A549 (cell line): ENCODE measurements around the gene IFNA6. TPM values are rescaled to one million over a fixed set of nuclear protein-coding genes. Genes with fewer than 3 reads are reported as not detected.
"Not testable (repeated sequence)": the region's sequence is repeated elsewhere in the genome, so short reads cannot be mapped to it uniquely, and the experiment has no call there.

Source experiments
- ATAC-seq, 2 experiments: fragments of 200-7000 bp in 1 of 2; fragments of >200 bp in 1 of 2; cut with Nextera tagmentation in 1 of 2; cut with Tn5 transposase in 1 of 2; 3 replicates each; pipeline versions ENCODE4 v1.8.0 to v1.9.1; 2018 to 2020; ENCODE audit warnings: mild to moderate bottlenecking in 1 of 2, moderate library complexity in 1 of 2
- CTCF ChIA-PET: fragments of 300-600 bp; sonication (Branson Sonifier 250); formaldehyde crosslinking; extraction: SDS; loops from one replicate; lab custom pipeline; 2021; ENCODE audit warnings: antibody characterized with exemption, inconsistent platforms; lab: Yijun Ruan, JAX
- POLR2A ChIA-PET: fragments of 350-600 bp; formaldehyde crosslinking; extraction: SDS; loops from one replicate; lab custom pipeline; 2021; ENCODE audit warnings: antibody characterized with exemption, inconsistent platforms; lab: Yijun Ruan, JAX
- DNase-seq, 2 experiments: peaks; one replicate each; pipeline versions ENCODE4 v3.0.0 to v3.0.0-alpha.2; 2011 to 2016; ENCODE audit warnings: low read depth in 1 of 2, low spot score in 1 of 2
- FAIRE-seq: peaks from 2 replicates; lab custom pipeline; 2011; peaks lifted over from hg19 to GRCh38; lab: Jason Lieb, UNC
- H3K27ac ChIP-seq, 2 experiments: fragments of >200 bp; sonication (Bioruptor Twin); formaldehyde crosslinking; 3 replicates each; pipeline ENCODE4 v1.5.1; 2016 to 2017
- H3K4me1 ChIP-seq: fragments of >200 bp; sonication (Bioruptor Twin); formaldehyde crosslinking; 3 replicates; pipeline ENCODE4 v1.6.1; 2016
- H3K4me2 ChIP-seq: fragments of >200 bp; sonication (Bioruptor Twin); formaldehyde crosslinking; 3 replicates; pipeline ENCODE4 v1.6.1; 2016
- H3K4me3 ChIP-seq: fragments of >200 bp; sonication (Bioruptor Twin); formaldehyde crosslinking; 3 replicates; pipeline ENCODE4 v1.5.1; 2016
- H3K9me3 ChIP-seq: fragments of >200 bp; sonication (Bioruptor Twin); formaldehyde crosslinking; 3 replicates; pipeline ENCODE4 v1.6.1; 2016
- CBX2 ChIP-seq: fragments of 200-600 bp; sonication (generic); IDR thresholded peaks from 2 replicates; pipeline ENCODE4 v1.6.1; 2016; ENCODE audit warnings: low read depth, mild to moderate bottlenecking, borderline replicate concordance
- CEBPB ChIP-seq, 2 experiments: fragments of >200 bp in 1 of 2; sonication (Bioruptor Twin) in 1 of 2; formaldehyde crosslinking in 1 of 2; IDR thresholded peaks; 2 replicates each; pipeline ENCODE4 v1.6.1; 2012 to 2016
- CHD4 ChIP-seq: fragments of 200-600 bp; sonication (generic); IDR thresholded peaks from 2 replicates; pipeline ENCODE4 v1.6.1; 2016; ENCODE audit warnings: antibody characterized with exemption, mild to moderate bottlenecking, borderline replicate concordance
- E2F6 ChIP-seq: IDR thresholded peaks from 2 replicates; pipeline ENCODE4 v1.6.1; 2012; ENCODE audit warnings: low read depth, borderline replicate concordance
- EHMT2 ChIP-seq: fragments of 200-600 bp; sonication (generic); IDR thresholded peaks from 2 replicates; pipeline ENCODE4 v1.6.1; 2016; ENCODE audit warnings: antibody characterized with exemption, low read depth, mild to moderate bottlenecking, moderate library complexity
- FOSB ChIP-seq: fragments of 250-450 bp; sonication (Bioruptor Pico); IDR thresholded peaks from 2 replicates; pipeline ENCODE4 v1.5.0; 2020; ENCODE audit warnings: mild to moderate bottlenecking, moderate library complexity
- HOXB13 ChIP-seq: fragments of 250-450 bp; sonication (Bioruptor Pico); IDR thresholded peaks from 2 replicates; pipeline ENCODE4 v1.5.0; 2020; ENCODE audit warnings: low read depth, mild to moderate bottlenecking, moderate library complexity
- JUNB ChIP-seq: fragments of >200 bp; sonication (Bioruptor Twin); formaldehyde crosslinking; IDR thresholded peaks from 2 replicates; pipeline ENCODE4 v1.6.1; 2016
- KDM5A ChIP-seq: fragments of 200-600 bp; sonication (generic); IDR thresholded peaks from 2 replicates; pipeline ENCODE4 v1.6.1; 2016; ENCODE audit warnings: antibody characterized with exemption, mild to moderate bottlenecking
- MAZ ChIP-seq: fragments of 150-350 bp; IDR thresholded peaks from 2 replicates; pipeline ENCODE4 v1.6.1; 2014; ENCODE audit warnings: antibody characterized with exemption, low read depth, low read length, borderline replicate concordance
- NFE2L2 ChIP-seq: fragments of 150-350 bp; conservative IDR thresholded peaks from 2 replicates; pipeline ENCODE4 v1.6.1; 2014; ENCODE audit warnings: low read length
- NR3C1 ChIP-seq: fragments of >200 bp; sonication (Bioruptor Twin); formaldehyde crosslinking; IDR thresholded peaks from 3 replicates; pipeline ENCODE4 v1.6.1; 2017
- RAD21 ChIP-seq, 2 experiments: fragments of >200 bp in 1 of 2; sonication (Bioruptor Twin) in 1 of 2; formaldehyde crosslinking in 1 of 2; IDR thresholded peaks in 1 of 2; conservative IDR thresholded peaks in 1 of 2; 2 replicates in 1 of 2; 3 replicates in 1 of 2; pipeline ENCODE4 v1.6.1; 2012 to 2018; ENCODE audit warnings: inconsistent platforms in 1 of 2
- RCOR1 ChIP-seq: fragments of 150-350 bp; IDR thresholded peaks from 2 replicates; pipeline ENCODE4 v1.6.1; 2014; ENCODE audit warnings: antibody characterized with exemption, low read length, low read depth
- RNF2 ChIP-seq: fragments of 200-600 bp; sonication (generic); IDR thresholded peaks from 2 replicates; pipeline ENCODE4 v1.6.1; 2016; ENCODE audit warnings: low read depth, mild to moderate bottlenecking, antibody characterized with exemption, moderate library complexity, borderline replicate concordance
- SMC3 ChIP-seq: fragments of >200 bp; sonication (Bioruptor Twin); formaldehyde crosslinking; IDR thresholded peaks from 3 replicates; pipeline ENCODE4 v1.6.1; 2018; ENCODE audit warnings: inconsistent platforms
- WGBS: methylation state at CpG from one replicate; pipeline ENCODE4 v1.1.6; 2017; ENCODE audit errors: missing lambda C conversion rate; 5-methylcytosine and 5-hydroxymethylcytosine counted together
- polyA plus RNA-seq, 4 experiments: library from polyadenylated mRNA; depleted of rRNA in 3 of 4; stranded (reverse); fragments of >200 nt; fragmentation: RNase III in 1 of 4; extraction: RNeasy Plus Mini Kit Qiagen cat#74134 plus additional on column Dnase treatment in 1 of 4; gene quantifications; 2 replicates in 3 of 4; 3 replicates in 1 of 4; pipeline ENCODE4 v1.2.3, GENCODE V29; 2011 to 2017
- TF ChIP-seq, protein P1 (sequence below): fragments of >200 bp; sonication (Bioruptor Twin); formaldehyde crosslinking; IDR thresholded peaks from 2 replicates; pipeline ENCODE4 v1.6.1; 2016
- TF ChIP-seq, protein P2 (sequence below): fragments of 200-600 bp; sonication (generic); IDR thresholded peaks from 2 replicates; pipeline ENCODE4 v1.6.1; 2016; ENCODE audit warnings: antibody characterized with exemption, mild to moderate bottlenecking, moderate library complexity
- TF ChIP-seq, protein P3 (sequence below): fragments of >200 bp; sonication (Bioruptor Twin); formaldehyde crosslinking; IDR thresholded peaks from 3 replicates; pipeline ENCODE4 v1.6.1; 2016

Gene IFNA6
- polyA plus RNA-seq, 2 of the 4 experiments (the other 2 are of a cell fraction), result not detected

DNA sequence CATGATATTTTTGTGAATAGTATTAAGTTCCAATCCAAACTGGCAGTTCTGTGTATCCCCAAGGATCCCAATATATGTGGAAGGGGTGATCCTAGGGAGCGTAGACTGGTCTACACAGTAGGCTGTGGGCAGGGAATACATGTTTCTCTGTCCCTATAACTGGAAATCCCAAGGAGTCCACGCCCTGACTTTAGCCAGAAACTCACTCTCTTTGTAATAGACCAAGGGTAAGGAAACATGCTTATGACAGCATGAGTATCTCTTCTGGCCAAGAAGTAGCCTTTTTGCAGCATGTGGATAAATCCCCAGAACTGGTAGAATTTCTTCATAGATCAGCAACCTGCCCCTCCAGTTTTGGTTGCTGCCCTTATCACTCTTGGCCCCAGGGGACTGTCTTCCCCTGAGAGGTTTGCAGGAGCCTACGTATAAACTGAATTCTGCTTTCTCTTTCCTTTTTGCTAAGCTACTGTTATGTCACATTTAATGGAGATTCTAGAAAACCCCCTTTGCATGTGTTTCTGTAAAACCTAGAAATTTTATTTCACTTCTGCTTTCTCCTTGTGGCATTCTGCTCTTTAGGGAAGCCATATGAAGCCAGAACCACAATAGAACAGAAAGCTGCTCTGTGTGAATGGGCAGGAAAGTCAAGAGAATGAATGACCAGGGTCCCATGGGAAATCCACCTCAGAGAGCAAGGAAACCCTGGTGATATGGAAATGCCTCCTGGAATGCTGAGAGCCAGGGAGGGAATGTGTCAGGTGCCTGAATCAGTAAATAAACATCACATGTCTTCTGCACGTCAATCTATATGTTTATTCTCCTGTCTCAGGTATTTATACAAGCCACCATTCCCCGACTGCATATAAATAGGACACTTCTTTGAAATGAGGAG, 31.0 kb upstream of the IFNA6 start:
- DNase-seq (peak in 1 of 2 experiments; percentile 46), ATAC-seq (peak; percentile 62 to 68), FAIRE-seq (no peak)
- ChIA-PET POLR2A (no interaction called here), CTCF (interaction anchor here (1.5 to 2.3 kb wide), 2 partner anchors 10 to 14 kb away, joined by 7 to 9 read pairs; no protein-coding TSS in a partner anchor)
- no peaks in the 10 kb centered on the region for H3K9me3 ChIP-seq
- no peak overlapping the region for H3K4me3 ChIP-seq
- H3K27ac ChIP-seq, result no peak overlapping the region
- peak overlapping the region; percentile 22; the same call in 2 of the 3 replicates for H3K4me2 ChIP-seq
- TF ChIP-seq CBX2 (no peak), NFE2L2 (no peak), SMC3 (no peak), CEBPB (IDR thresholded peaks at IDR 0.05) (no peak), EHMT2 (no peak), HOXB13 (CRISPR knock-in tag) (no peak)
- WGBS, result 23% methylated on average over 5 of the region's 5 CpGs
- H3K4me1 ChIP-seq, result peaks cover 7% of the 10 kb centered on the region; the same call in 1 of the 3 replicates

DNA sequence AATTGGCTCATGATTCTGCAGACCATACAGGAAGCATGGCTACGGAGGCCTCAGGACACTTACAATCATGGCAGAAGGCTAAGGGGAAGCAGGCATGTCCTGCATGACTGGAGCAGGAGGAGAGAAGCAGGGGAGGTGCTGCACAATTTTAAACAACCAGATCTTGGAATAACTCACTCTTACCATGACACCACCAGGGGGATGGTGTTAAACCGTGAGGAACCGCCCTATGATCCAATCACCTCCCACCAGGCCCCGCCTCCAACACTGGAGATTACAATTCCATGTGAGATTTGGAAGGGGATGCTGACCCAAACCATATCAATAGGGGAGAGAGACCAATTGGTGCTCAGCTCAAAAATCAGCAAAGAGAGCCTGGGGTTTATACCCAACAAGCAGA, 20.8 kb upstream of the IFNA6 start:
- ATAC-seq, result peak; percentile 63 to 64; a peak in 3 of 6 replicates
- POLR2A ChIA-PET, H3K27ac ChIP-seq, FAIRE-seq, H3K4me2 ChIP-seq, H3K9me3 ChIP-seq, DNase-seq, H3K4me1 ChIP-seq, H3K4me3 ChIP-seq: not testable (repeated sequence)
- CTCF ChIA-PET, result interaction anchor here (0.9 to 1.1 kb wide), 2 partner anchors 25 to 100 kb away, joined by 3 read pairs; no protein-coding TSS in a partner anchor
- whole genome bisulfite sequencing, result 7% methylated on average over 4 of the region's 4 CpGs

GRCh38 chr9:21367957-21368356, 17.3 kb upstream of the IFNA6 start, which contains the start of gene IFNA13:
Gene IFNA13 (minus strand): TSS chr9:21368057. CDS start chr9:21368010, 47 bp downstream.
- FAIRE-seq (no peak), ATAC-seq (no peak), DNase-seq (no peak)
- Histone ChIP-seq H3K9me3 (no peaks in the 10 kb centered on the region), H3K27ac (no peak within 1 kb of the TSS), H3K4me2 (no peak within 1 kb of the TSS), H3K4me3 (no peak within 1 kb of the TSS), H3K4me1 (no peaks in the 10 kb centered on the region)
- 27% methylated on average over 3 of the region's 3 CpGs for WGBS
- ChIA-PET CTCF (interaction anchor here (1.3 kb wide), 1 partner anchor 28 kb away, joined by 3 read pairs; no protein-coding TSS in a partner anchor), POLR2A (no interaction called here)
- no peak for TF ChIP-seq RAD21 (conservative IDR thresholded peaks at IDR 0.05 in 1 of 2, IDR thresholded peaks at IDR 0.05 in 1 of 2)
- TF ChIP-seq CBX2, result no peak
- no peak for TF ChIP-seq CHD4

DNA sequence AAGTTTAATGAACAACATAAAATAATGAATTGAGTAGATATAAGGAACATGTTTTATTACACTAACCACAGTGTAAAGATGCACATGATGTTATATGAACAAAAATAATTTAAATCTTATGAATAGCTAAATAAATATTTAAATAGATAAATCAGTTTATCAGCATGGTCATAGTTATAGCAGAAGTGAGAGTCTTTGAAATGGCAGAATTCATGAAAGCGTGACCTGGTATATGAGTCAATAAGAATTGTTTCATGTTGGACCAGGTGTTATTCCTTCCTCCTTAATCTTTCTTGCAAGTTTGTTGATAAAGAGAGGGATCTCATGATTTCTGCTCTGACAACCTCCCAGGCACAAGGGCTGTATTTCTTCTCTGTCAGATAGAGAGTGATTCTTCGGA, 16.5 kb upstream of the IFNA6 start:
- ATAC-seq, POLR2A ChIA-PET, H3K27ac ChIP-seq, H3K4me3 ChIP-seq, DNase-seq, H3K4me2 ChIP-seq, H3K9me3 ChIP-seq, H3K4me1 ChIP-seq: not testable (repeated sequence)
- WGBS, result 64% methylated on average over 1 of the region's 2 CpGs
- peak; percentile 98 for FAIRE-seq
- CTCF ChIA-PET, result interaction anchor here (1.3 kb wide), 1 partner anchor 29 kb away, joined by 3 read pairs; no protein-coding TSS in a partner anchor

GRCh38 chr9:21362287-21362686, 11.6 kb upstream of the IFNA6 start:
- no peak overlapping the region for H3K27ac ChIP-seq
- H3K4me2 ChIP-seq, result no peak overlapping the region
- H3K4me1 ChIP-seq, result no peaks in the 10 kb centered on the region
- ChIA-PET POLR2A (no interaction called here), CTCF (no interaction called here)
- H3K4me3 ChIP-seq, result no peak overlapping the region
- DNase-seq (no peak), FAIRE-seq (no peak), ATAC-seq (no peak)
- 45% methylated on average over 8 of the region's 8 CpGs for WGBS
- no peaks in the 10 kb centered on the region for H3K9me3 ChIP-seq
- TF ChIP-seq JUNB (no peak), FOSB (CRISPR knock-in tag) (no peak), E2F6 (no peak), MAZ (no peak), RNF2 (no peak), RCOR1 (no peak), NR3C1 (no peak), KDM5A (no peak)
- TF ChIP-seq, protein P1, sequence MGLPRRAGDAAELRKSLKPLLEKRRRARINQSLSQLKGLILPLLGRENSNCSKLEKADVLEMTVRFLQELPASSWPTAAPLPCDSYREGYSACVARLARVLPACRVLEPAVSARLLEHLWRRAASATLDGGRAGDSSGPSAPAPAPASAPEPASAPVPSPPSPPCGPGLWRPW, result no peak
- TF ChIP-seq, protein P2, sequence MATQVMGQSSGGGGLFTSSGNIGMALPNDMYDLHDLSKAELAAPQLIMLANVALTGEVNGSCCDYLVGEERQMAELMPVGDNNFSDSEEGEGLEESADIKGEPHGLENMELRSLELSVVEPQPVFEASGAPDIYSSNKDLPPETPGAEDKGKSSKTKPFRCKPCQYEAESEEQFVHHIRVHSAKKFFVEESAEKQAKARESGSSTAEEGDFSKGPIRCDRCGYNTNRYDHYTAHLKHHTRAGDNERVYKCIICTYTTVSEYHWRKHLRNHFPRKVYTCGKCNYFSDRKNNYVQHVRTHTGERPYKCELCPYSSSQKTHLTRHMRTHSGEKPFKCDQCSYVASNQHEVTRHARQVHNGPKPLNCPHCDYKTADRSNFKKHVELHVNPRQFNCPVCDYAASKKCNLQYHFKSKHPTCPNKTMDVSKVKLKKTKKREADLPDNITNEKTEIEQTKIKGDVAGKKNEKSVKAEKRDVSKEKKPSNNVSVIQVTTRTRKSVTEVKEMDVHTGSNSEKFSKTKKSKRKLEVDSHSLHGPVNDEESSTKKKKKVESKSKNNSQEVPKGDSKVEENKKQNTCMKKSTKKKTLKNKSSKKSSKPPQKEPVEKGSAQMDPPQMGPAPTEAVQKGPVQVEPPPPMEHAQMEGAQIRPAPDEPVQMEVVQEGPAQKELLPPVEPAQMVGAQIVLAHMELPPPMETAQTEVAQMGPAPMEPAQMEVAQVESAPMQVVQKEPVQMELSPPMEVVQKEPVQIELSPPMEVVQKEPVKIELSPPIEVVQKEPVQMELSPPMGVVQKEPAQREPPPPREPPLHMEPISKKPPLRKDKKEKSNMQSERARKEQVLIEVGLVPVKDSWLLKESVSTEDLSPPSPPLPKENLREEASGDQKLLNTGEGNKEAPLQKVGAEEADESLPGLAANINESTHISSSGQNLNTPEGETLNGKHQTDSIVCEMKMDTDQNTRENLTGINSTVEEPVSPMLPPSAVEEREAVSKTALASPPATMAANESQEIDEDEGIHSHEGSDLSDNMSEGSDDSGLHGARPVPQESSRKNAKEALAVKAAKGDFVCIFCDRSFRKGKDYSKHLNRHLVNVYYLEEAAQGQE, result no peak
- TF ChIP-seq, protein P3, sequence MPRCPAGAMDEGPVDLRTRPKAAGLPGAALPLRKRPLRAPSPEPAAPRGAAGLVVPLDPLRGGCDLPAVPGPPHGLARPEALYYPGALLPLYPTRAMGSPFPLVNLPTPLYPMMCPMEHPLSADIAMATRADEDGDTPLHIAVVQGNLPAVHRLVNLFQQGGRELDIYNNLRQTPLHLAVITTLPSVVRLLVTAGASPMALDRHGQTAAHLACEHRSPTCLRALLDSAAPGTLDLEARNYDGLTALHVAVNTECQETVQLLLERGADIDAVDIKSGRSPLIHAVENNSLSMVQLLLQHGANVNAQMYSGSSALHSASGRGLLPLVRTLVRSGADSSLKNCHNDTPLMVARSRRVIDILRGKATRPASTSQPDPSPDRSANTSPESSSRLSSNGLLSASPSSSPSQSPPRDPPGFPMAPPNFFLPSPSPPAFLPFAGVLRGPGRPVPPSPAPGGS, result no peak
